SK-N-SH treated with all-trans-retinoic acid at 6 μM for 48 hours (cell line): ENCODE results near the gene HIF1A.
A peak's percentile ranks its signal among the peaks of the same experiment; 100 is the strongest.

Experiments used
- ATAC-seq: fragments of 200-7000 bp; cut with Tn5 transposase; 3 replicates; pipeline ENCODE4 v1.9.1; 2020; ENCODE audit warnings: mild to moderate bottlenecking, moderate library complexity
- ARNTL ChIP-seq: fragments of 450-650 bp; formaldehyde crosslinking; IDR thresholded peaks from 2 replicates; pipeline ENCODE4 v1.5.0; 2020; ENCODE audit warnings: low read depth, mild to moderate bottlenecking, moderate library complexity, borderline replicate concordance
- CREB5 ChIP-seq: fragments of 250-450 bp; sonication (Bioruptor Pico); IDR thresholded peaks from 2 replicates; pipeline ENCODE4 v1.5.1; 2020; ENCODE audit warnings: low read depth, mild to moderate bottlenecking, moderate library complexity
- CSDC2 ChIP-seq: fragments of 250-450 bp; sonication (Bioruptor Pico); IDR thresholded peaks from 2 replicates; pipeline ENCODE4 v1.5.0; 2020; ENCODE audit warnings: mild to moderate bottlenecking, moderate library complexity
- ESRRG ChIP-seq: fragments of 250-450 bp; sonication (Bioruptor Pico); IDR thresholded peaks from 2 replicates; pipeline ENCODE4 v1.6.1; 2021; ENCODE audit warnings: mild to moderate bottlenecking
- GLIS3 ChIP-seq: fragments of 250-450 bp; sonication (Bioruptor Pico); IDR thresholded peaks from 2 replicates; pipeline ENCODE4 v1.5.0; 2020; ENCODE audit warnings: mild to moderate bottlenecking, moderate library complexity
- ISL1 ChIP-seq: fragments of 250-450 bp; sonication (Bioruptor Pico); IDR thresholded peaks from 2 replicates; pipeline ENCODE4 v2.1.2; 2022; ENCODE audit warnings: mild to moderate bottlenecking, moderate library complexity
- OSR1 ChIP-seq: fragments of 250-450 bp; sonication (Bioruptor Pico); IDR thresholded peaks from 2 replicates; pipeline ENCODE4 v1.8.0; 2022; ENCODE audit warnings: moderate library complexity, mild to moderate bottlenecking, inconsistent platforms
- PATZ1 ChIP-seq: fragments of 250-450 bp; sonication (Bioruptor Pico); IDR thresholded peaks from 2 replicates; pipeline ENCODE4 v1.8.0; 2020; ENCODE audit warnings: mild to moderate bottlenecking, moderate library complexity, borderline replicate concordance
- PPARA ChIP-seq: fragments of 250-450 bp; sonication (Bioruptor Pico); IDR thresholded peaks from 2 replicates; pipeline ENCODE4 v1.5.0; 2020; ENCODE audit warnings: mild to moderate bottlenecking, borderline replicate concordance
- RARB ChIP-seq: fragments of 250-450 bp; sonication (Bioruptor Pico); IDR thresholded peaks from 2 replicates; pipeline ENCODE4 v1.8.0; 2021; ENCODE audit warnings: mild to moderate bottlenecking, moderate library complexity
- TCF4 ChIP-seq: fragments of 250-450 bp; sonication (Bioruptor Pico); IDR thresholded peaks from 2 replicates; pipeline ENCODE4 v1.8.0; 2021; ENCODE audit warnings: mild to moderate bottlenecking, moderate library complexity, borderline replicate concordance
- TOX ChIP-seq: fragments of 250-450 bp; sonication (Bioruptor Pico); IDR thresholded peaks from 2 replicates; pipeline ENCODE4 v1.8.0; 2021; ENCODE audit warnings: mild to moderate bottlenecking, moderate library complexity, borderline replicate concordance
- ZFP3 ChIP-seq: fragments of 250-450 bp; sonication (Bioruptor Pico); IDR thresholded peaks from 2 replicates; pipeline ENCODE4 v1.5.0; 2020; ENCODE audit warnings: mild to moderate bottlenecking, moderate library complexity
- ZFP30 ChIP-seq: fragments of 450-650 bp; formaldehyde crosslinking; IDR thresholded peaks from 2 replicates; pipeline ENCODE4 v1.5.0; 2022; ENCODE audit warnings: mild to moderate bottlenecking, moderate library complexity
- ZNF565 ChIP-seq: fragments of 450-650 bp; formaldehyde crosslinking; conservative IDR thresholded peaks from 2 replicates; pipeline ENCODE4 v1.5.0; 2020; ENCODE audit warnings: low read depth, mild to moderate bottlenecking, moderate library complexity
- ZNF70 ChIP-seq: fragments of 450-650 bp; formaldehyde crosslinking; IDR thresholded peaks from 2 replicates; pipeline ENCODE4 v1.5.0; 2020; ENCODE audit warnings: mild to moderate bottlenecking, moderate library complexity
- ZNF8 ChIP-seq: fragments of 450-650 bp; formaldehyde crosslinking; IDR thresholded peaks from 2 replicates; pipeline ENCODE4 v1.5.0; 2020; ENCODE audit warnings: mild to moderate bottlenecking, moderate library complexity
- TF ChIP-seq, protein P1 (sequence below): fragments of 250-450 bp; sonication (Bioruptor Pico); IDR thresholded peaks from 2 replicates; pipeline ENCODE4 v1.8.0; 2021; ENCODE audit warnings: low read depth, mild to moderate bottlenecking, moderate library complexity, borderline replicate concordance
- TF ChIP-seq, protein P2 (sequence below): fragments of 250-450 bp; sonication (Bioruptor Pico); IDR thresholded peaks from 2 replicates; pipeline ENCODE4 v1.5.1; 2021; ENCODE audit warnings: mild to moderate bottlenecking, moderate library complexity
- TF ChIP-seq, protein P3 (sequence below): fragments of 250-450 bp; sonication (Bioruptor Pico); IDR thresholded peaks from 2 replicates; pipeline ENCODE4 v1.5.0; 2020; ENCODE audit warnings: mild to moderate bottlenecking, moderate library complexity

HIF1A gene

DNA sequence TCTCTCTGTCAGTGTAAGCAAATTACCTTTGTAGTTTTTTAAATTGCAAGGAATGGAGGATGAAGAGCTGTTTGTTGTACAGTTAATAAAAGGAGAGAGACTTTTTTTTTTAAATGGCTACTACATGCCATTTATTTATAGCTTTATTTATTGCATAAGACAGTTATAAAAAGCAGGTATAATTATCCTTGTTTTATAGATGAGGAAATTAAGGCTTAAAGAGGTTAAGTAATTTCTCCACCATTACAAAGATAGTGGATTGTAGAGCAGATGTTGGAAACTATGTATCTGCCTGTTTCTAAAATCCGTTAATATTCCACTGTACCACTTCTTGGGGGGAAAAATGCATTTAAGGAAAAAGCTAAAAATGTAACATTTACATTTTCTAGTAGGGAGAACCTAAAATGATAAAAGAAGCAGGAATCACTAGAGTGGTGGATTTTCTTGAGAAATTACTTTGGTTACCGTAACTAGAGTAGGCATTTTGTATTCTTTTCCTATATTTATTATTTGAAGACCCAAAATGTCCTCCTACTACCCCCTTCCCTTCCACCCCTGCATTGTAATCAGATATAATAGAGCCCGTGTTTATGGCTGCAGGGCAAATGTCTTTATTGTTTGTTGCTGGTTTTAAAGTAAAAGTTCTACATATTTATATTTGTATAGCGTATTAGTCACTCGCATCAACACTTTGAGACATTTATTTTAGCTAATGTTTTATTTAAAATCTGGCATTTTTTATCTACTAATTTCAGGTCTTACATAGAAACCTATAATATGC, 69.2 kb downstream of the HIF1A start:
- no peak for ATAC-seq
- TF ChIP-seq TCF4 (peak; percentile 53; the same call in 1 of the 2 replicates), ISL1 (no peak)

DNA sequence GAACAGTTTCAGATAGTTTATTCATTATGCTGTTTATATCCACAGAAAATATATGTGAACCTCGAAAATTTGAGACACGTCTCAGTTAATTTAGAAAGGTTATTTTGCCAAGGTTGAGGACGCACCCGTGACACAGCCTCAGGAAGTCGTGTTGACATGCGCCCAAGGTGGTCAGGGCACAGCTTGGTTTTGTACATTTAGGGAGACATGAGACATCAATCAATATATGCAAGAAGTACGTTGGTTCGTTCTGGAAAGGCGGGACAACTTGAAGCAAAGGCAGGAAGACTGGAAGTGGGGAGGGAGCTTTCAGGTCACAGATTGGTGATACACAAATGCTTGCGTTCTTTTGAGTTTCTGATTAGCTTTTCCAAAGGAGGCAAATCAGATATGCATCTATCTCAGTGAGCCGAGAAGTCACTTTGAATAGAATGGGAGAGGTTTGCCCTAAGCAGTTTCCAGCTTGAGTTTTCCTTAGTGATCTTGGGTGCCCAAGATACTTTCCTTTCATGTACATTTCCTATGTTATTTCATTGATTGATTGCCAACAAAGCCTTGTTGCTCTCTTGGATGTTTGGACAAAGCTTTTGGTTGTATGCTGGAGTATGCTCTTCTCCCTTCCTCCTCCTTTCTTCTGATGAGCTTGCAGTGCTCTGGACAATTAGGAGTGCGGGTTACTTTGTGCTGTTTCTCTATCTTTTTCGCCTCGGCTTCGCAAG, 70.1 kb downstream of the HIF1A start:
- TF ChIP-seq ZFP3, result no peak
- TF ChIP-seq, protein P1, sequence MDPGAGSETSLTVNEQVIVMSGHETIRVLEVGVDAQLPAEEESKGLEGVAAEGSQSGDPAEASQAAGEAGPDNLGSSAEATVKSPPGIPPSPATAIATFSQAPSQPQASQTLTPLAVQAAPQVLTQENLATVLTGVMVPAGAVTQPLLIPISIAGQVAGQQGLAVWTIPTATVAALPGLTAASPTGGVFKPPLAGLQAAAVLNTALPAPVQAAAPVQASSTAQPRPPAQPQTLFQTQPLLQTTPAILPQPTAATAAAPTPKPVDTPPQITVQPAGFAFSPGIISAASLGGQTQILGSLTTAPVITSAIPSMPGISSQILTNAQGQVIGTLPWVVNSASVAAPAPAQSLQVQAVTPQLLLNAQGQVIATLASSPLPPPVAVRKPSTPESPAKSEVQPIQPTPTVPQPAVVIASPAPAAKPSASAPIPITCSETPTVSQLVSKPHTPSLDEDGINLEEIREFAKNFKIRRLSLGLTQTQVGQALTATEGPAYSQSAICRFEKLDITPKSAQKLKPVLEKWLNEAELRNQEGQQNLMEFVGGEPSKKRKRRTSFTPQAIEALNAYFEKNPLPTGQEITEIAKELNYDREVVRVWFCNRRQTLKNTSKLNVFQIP (CRISPR knock-in tag), result no peak
- no peak for TF ChIP-seq ZNF70
- no peak for TF ChIP-seq CSDC2 (CRISPR knock-in tag)
- TF ChIP-seq PPARA, result no peak
- no peak for TF ChIP-seq ESRRG (CRISPR knock-in tag)
- TF ChIP-seq ARNTL (CRISPR knock-in tag), result no peak
- TF ChIP-seq, protein P2, sequence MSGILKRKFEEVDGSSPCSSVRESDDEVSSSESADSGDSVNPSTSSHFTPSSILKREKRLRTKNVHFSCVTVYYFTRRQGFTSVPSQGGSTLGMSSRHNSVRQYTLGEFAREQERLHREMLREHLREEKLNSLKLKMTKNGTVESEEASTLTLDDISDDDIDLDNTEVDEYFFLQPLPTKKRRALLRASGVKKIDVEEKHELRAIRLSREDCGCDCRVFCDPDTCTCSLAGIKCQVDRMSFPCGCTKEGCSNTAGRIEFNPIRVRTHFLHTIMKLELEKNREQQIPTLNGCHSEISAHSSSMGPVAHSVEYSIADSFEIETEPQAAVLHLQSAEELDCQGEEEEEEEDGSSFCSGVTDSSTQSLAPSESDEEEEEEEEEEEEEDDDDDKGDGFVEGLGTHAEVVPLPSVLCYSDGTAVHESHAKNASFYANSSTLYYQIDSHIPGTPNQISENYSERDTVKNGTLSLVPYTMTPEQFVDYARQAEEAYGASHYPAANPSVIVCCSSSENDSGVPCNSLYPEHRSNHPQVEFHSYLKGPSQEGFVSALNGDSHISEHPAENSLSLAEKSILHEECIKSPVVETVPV (CRISPR knock-in tag), result no peak
- TF ChIP-seq RARB (CRISPR knock-in tag), result no peak
- no peak for TF ChIP-seq GLIS3
- TF ChIP-seq CREB5, result no peak
- no peak for TF ChIP-seq TCF4
- TF ChIP-seq ZNF565, result no peak
- TF ChIP-seq, protein P3, sequence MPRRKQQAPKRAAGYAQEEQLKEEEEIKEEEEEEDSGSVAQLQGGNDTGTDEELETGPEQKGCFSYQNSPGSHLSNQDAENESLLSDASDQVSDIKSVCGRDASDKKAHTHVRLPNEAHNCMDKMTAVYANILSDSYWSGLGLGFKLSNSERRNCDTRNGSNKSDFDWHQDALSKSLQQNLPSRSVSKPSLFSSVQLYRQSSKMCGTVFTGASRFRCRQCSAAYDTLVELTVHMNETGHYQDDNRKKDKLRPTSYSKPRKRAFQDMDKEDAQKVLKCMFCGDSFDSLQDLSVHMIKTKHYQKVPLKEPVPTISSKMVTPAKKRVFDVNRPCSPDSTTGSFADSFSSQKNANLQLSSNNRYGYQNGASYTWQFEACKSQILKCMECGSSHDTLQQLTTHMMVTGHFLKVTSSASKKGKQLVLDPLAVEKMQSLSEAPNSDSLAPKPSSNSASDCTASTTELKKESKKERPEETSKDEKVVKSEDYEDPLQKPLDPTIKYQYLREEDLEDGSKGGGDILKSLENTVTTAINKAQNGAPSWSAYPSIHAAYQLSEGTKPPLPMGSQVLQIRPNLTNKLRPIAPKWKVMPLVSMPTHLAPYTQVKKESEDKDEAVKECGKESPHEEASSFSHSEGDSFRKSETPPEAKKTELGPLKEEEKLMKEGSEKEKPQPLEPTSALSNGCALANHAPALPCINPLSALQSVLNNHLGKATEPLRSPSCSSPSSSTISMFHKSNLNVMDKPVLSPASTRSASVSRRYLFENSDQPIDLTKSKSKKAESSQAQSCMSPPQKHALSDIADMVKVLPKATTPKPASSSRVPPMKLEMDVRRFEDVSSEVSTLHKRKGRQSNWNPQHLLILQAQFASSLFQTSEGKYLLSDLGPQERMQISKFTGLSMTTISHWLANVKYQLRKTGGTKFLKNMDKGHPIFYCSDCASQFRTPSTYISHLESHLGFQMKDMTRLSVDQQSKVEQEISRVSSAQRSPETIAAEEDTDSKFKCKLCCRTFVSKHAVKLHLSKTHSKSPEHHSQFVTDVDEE, result no peak
- no peak for TF ChIP-seq PATZ1
- no peak for TF ChIP-seq OSR1
- TF ChIP-seq, all 23 proteins: peak for 0
- no peak for ATAC-seq

GRCh38 chr14:61766151-61766550, 70.8 kb downstream of the HIF1A start:
- no peak for TF ChIP-seq TOX
- no peak for TF ChIP-seq ZNF8 (CRISPR knock-in tag)
- TF ChIP-seq, all 23 proteins: peak for 0
- ATAC-seq, result no peak

- no peak; the same call in 1 of the 3 replicates for ATAC-seq
- TF ChIP-seq, protein P3, result no peak; the same call in 1 of the 2 replicates
- TF ChIP-seq CREB5 (0 out of 2 replicates have a peak, but pooled peaks have one; percentile 25), ZFP30 (no peak), ISL1 (peak; percentile 37; the same call in 1 of the 2 replicates), ZFP3 (no peak), RARB (CRISPR knock-in tag) (no peak), TCF4 (peak; percentile 89), CSDC2 (CRISPR knock-in tag) (no peak)
- TF ChIP-seq, protein P2 (CRISPR knock-in tag), result peak; percentile 45; the same call in 1 of the 2 replicates
These were observed 72.9 kb downstream of the HIF1A start for GRCh38 chr14:61768240-61768639.
